T1000 (cell line): Measurements from ENCODE around the gene PTRHD1.
"Not testable (repeated sequence)": the region's sequence is repeated elsewhere in the genome, so short reads cannot be mapped to it uniquely, and the experiment has no call there.

Experiments
- DNase-seq: peaks from one replicate; lab custom pipeline; 2025; ENCODE audit warnings: mixed read lengths; lab: John Stamatoyannopoulos, UW

The PTRHD1 gene

DNA sequence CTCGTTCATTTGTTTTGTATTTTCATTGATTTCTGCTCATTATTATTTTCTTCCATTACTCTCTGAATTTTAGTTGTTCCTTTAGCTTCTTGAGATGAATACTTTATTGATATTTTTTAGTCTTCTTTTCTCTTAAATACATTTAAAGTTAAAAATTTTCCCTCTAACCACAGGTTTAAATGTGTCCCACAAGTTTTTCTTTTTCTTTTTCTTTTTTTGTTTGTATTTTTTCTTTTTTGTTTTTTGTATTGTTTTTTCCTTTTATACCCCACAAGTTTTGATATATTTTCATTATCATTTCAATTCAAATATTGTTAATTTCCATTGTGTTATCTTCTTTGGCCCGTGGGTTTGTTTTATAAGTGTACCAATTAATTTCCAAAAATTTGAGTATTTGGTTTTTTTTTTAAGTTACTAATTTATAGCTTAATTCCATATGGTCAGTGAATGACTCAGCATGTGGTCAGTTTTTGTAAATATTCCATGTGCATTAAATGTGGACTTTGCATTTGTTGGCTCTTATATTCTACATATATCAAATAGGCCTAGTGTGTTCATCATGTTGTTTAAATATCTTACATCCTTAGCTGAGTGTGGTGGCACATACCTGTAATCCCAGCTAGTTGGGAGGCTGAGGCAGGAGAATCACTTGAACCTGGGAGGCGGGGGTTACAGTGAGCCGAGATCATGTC is 16.3 kb upstream of the PTRHD1 start:
- DNase-seq, result no peak

DNA sequence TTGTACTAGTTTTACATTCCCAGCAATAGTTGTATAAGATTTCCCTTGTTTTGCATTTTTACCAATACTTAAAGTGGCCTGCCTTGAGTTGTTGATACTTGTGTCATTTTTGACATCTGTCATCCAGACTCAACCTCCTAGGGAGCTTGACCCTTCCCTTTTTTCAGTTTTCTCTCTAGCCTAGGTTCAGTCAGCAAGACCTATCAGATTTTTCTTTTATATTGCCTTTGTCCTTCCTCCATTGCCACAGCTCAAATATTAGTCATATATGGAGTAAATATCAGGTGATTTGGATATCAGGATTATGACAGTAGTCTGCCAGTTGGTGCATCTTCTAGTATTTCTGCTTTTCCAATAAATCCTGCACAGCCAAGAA is 13.5 kb upstream of the PTRHD1 start:
- DNase-seq, result no peak

DNA sequence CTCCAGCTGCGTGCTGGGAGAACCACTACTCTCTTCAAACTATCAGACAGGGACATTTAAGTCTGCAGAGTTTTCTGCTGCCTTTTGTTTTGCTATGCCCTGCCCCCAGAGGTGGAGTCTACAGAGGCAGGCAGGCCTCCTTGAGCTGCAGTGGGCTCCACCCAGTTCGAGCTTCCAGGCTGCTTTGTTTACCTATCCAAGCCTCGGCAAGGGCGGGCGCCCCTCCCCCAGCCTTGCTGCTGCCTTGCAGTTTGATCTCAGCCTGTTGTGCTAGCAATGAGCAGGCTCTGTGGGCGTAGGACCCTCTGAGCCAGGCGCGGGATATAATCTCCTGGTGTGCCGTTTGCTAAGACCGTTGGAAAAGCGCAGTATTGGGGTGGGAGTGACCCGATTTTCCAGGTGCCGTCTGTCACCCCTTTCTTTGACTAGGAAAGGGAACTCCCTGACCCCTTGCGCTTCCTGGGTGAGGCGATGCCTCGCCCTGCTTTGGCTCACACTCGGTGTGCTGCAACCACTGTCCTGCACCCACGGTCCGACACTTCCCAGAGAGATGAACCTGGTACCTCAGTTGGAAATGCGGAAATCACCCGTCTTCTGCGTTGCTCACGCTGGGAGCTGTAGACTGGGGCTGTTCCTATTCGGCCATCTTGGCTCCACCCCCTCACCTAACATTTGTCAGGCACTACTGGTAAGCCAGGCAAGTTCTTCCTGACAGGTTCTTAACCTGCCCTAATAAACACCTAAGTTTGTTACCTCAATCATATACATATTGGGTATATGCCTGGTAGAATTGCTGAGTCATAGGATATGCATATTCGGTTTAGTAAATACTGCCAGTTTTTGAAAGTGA is 12.8 kb upstream of the PTRHD1 start:
- DNase-seq, result not testable (repeated sequence)

DNA sequence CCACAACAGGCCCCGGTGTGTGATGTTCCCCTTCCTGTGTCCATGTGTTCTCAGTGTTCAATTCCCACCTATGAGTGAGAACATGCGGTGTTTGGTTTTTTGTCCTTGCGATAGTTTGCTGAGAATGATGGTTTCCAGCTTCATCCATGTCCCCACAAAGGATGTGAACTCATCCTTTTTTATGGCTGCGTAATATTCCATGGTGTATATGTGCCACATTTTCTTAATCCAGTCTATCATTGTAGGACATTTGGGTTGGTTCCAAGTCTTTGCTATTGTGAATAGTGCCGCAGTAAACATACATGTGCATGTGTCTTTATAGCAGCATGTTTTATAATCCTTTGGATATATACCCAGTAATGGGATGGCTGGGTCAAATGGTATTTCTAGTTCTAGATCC is 7.3 kb upstream of the PTRHD1 start:
- DNase-seq, result not testable (repeated sequence)

DNA sequence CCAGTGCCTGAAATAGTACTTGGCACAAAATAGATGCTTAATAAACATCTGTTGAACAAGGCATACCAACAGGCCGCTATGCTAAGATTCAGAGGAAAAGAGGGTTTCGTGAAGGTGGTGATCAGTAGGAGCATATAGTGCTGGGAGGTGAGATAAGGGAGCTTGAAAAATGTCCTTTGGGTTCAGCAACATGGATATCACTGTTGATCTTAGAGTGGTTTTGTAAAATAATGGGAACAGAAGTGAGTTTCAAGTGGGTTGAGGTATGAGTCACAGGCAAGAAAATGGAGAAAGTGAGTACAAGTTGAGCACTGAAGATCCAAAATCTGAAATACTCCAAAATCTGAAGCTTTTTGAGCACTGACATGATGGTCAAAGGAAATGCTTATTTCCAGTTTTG is 4.5 kb upstream of the PTRHD1 start:
- no peak for DNase-seq

DNA sequence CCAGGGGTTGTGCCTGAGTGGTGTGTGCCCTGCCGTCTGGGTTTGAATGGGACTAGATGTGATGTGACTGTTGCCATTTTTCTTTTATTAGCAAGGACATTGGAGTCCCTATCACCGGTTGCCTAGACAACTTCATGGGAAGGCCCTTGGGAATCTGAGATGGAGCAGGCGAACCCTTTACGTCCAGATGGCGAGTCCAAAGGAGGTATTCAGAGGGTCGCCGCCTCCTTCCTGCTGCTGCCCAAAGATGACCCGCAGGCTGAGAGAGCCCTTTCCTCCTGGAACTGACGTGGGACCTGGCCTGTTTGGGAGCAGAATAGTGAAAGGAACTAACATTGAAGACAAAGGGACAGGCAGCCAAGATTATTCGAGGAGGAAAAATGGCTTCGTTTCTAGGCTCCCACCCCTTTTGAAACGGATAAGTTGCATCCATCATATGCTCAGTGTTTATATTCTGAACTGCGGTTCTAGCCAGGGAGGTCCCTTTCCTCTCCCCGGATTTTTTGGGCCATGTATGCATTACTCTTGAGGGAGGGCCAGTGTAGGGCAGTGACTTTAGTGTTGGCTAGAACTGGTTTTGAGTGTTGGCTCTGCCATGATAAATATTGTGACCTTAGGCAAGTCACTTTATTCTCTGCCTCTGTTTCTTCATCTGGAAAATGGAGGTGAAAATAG is 707 bp upstream of the PTRHD1 start:
- DNase-seq, result no peak

DNA sequence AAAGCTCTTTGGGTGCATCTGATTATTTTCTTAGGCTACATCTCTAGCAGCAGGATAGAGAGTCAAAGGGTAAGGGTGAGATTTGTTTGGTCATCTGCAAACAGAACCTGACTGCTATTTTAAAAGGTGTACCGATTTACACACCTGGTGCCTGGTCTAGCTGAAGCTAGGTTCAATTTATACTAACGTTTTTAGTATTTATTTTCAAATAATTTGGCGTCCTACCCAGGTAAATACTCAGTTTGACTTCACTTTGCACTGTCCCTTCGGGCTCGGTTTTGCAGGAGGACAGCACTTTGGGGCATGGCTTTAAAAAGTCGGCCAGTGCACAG is 683 bp downstream of the PTRHD1 start:
- no peak for DNase-seq

DNA sequence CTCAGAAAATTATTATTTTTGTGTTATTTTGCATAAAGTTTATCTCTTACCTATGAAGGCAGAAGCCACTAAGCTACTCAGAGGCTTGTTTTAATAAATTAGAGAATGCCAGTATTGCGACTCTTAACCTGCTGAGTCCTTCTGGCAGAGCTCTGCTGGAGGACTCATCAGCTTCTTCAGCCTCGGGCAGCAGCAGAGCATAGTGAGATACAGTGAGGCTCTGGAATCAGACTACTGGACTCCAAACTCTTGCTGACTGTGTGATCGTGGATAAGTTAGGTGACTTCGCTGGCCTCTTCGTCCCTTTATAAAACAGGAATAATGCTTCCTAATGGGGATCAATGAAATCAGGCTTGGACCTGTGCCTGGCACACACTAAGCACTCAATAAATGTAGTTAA is 1.7 kb downstream of the PTRHD1 start:
- no peak for DNase-seq

DNA sequence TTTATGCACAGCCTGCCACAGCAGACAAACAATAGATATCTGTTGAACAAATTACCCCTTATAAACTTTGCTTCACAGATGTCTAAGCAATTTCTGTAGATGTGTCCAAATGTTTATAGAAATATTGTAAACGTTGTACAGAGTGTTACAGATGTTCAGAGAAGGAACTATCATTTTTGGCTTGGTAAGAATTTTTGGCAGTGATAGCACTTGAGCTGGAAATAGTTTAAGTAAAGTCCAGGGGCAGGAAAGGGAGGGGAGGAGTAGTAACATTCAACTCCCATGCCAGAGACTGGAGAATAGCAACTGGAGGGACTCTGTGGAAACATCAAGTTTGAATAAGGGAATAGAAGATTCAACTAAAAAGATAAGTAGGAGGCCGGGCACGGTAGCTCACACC is 4.4 kb downstream of the PTRHD1 start:
- no peak for DNase-seq

DNA sequence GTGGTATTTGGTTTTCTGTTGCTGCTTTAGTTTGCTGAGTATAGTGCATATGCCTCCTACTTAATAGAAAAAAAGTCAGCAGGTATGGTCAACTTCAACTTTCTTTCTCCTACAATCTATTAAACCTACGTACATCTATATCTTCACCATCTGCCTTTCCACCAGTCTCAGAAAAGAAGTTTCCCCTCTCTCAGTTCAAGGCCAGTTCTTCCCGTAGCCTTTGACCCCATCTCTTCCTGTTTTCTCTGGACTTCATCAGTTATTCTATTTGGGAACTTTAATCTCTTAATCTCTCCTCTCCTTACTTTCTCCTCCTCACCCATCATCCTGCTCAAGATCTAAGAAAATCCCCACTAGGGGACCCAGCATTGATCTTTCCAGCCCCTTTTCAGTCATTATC is 5.7 kb downstream of the PTRHD1 start:
- no peak for DNase-seq

DNA sequence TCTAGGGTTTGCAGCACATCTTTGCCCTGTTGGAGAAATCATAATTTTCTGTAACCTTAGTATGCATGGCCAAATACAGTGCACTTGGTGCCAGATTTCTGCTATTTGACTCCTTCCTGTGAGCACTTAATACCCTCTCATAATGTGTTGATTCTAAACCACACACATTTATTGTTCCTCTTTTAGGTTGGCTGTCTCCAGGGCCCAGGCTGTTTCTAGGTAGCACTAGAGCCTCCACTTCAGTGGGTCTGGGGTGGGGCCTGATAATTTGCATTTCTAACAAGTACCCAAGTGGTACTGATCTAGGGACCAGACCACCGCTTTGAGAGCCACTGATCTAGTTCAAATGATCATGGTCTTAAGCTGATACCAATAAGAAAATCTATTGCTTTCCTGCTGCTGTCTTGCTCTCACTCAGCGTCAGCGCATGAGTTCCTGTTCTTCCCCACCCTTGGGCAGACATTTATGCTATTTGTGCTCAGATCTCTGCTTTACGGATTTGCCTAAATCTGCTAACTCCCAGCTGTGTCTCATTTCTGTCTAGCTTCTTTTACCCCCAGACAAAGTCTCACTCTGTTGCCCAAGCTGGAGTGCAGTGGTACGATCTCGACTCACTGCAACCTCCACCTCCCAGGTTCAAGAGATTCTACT is 7.4 kb downstream of the PTRHD1 start:
- no peak for DNase-seq

DNA sequence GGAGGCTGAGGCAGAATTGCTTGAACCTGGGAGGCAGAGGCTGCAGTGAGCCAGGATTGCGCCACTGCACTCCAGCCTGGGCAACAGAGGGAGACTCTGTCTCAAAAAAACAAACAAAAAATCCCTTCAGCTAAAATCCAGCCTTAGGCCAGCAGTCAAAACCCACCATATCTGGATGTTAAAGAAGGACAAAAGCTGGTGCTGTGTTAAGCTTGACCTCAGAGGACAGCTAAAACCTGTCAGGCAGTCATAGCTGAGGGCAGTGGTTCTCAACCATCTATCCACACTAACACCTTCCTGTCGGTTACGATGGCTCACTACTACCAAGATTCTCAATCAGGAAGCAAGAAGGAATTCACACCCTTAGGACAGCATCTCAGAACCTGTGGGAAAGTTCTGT is 9.6 kb downstream of the PTRHD1 start:
- no peak for DNase-seq

DNA sequence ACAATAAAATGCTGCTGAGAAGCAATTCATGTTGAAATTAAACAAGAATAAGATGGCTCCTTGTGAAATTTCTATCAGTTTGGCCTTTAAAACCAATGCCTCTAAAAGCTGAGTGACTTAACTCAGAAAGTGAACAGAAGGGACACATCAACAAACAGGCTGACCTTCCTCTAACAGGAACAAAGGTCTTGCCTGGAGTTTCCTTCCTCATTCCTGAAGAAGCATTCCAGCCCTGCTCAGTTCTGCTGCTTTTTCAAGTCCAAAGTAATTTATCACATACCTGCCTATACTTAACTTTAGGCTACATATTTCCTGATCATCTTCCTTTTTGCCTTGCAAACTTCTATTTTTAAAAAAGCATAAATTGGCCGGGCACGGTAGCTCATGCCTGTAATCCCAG is 14.1 kb downstream of the PTRHD1 start:
- DNase-seq, result no peak

DNA sequence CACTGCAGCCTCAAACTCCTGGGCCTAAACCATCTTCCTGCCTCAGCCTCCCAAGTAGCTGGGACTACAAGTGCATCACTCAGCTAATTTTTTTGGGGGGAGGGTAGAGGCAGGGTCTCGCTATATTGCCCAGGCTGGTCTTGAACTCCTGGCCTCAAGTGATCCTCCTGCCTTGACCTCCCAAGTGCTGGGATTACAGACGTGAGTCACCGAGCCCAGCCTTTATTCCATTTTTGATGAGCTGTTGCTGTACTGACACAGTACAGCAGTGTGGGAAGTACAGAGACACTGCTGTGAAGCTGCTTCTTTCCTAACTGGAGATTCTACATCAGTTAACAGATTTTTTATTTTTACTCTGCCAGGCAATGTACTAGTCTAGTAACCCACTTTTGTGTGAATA is 18.8 kb downstream of the PTRHD1 start:
- no peak for DNase-seq

DNA sequence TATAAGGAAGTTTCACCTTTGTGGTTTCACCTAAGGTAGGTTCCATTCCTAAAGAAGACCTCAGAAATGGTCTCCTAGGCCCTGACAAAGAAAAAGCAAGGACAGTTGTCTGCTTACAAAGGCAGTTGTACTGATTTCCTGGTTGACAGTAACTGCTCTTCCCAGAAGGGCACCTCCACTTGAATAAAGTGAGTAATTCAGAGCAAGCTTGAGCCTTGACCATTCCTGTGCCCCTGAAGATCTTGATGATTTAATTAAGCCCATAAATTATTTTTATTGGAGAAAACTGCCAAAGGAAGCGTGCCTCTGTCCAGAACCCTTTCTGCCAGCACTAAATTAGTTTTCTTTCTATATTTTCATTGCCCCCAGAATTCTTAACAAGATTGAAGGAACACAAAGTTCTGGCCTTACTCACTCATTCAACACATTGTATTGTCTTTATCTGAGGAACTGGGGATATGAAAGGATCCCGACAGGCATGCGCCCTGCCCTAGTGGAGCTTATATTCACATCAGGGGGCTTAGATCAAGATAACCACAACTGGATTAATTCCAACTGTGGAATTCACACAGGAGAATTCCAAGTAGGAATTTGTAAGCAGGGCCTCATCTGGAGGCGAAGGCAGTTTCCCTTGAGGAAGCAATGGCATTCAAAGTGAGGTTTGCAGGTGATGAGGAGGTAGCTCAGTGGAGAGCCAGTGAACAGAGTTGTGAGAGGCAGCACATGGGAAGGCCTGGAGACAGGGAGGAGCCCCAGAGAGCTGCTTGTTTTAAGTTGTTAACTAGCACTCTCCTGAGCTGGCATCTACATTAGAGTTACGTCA is 21.2 kb downstream of the PTRHD1 start:
- DNase-seq, result no peak

DNA sequence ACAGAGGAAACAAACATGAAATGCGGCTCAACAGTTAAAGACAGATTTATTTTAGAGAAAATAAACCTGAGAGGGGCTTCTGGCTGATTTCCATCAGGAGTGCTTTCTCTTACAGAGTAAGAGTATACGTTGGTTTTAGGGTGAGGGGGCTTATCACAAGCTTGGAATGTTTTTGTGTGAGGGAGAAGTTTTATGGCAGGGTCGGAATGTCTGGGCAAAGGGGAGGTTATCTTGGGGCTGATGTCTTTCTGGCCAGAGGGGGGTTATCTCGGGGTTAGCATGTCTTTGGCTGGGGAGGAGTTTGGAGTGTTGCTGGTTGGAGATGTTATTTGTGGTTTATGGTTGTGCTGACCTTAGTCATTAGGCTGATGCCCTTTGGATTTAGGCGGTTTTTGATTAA is 22.1 kb downstream of the PTRHD1 start:
- DNase-seq, result no peak

DNA sequence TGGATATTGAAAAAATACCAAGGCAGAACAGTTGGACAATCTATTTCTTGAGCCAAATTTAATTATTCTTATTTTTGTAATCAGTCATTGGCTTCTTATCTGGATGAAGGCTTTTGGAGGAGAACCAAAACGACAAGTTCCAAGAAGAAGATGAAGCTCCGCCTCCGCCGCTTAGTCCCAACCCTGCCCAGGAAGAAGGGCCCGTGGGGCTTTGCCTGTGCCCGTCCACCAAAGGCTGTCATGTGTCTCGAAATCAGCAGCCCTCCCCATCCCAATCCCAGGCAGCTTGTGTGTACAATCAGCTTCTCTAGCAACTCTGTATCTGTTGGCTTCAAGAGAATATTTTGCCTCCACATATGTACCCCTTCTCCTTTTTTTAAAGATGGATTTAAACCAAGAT is 24.6 kb downstream of the PTRHD1 start:
- DNase-seq, result no peak

DNA sequence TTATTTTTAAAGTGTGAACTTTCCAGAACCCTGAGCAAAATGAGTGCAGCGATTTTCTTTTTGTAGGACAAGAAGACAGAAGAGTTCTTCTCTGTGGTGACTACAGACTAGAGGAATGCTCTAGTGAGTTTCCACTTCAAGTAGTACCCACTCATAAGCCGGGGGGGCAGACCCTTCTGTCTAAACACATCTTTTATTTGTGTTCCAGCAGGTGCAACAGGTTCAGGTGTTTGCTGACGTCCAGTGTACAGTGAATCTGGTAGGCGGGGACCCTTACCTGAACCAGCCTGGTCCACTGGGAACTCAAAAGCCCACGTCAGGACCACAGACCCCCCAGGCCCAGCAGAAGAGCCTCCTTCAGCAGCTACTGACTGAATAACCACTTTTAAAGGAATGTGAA is 25.2 kb downstream of the PTRHD1 start:
- DNase-seq, result no peak

DNA sequence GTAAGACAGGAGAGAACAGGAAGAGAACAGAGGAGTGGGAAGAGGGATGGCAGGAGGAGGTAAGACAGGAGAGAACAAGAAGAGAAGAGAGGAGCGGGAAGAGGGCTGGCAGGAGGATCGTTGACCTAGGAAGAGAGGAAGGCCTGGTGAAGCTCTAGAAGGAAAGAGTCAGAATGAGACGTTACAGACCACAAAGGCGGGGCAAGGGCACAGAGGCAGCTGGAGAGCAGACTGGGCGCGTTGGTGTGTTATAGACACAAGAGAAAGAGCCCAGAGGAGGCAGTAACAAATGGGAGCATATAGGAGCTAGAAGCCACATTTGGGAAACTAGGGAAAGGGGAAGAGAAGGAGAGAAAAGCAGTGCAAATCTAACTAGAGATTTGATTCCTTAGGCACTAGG is 26.6 kb downstream of the PTRHD1 start:
- no peak for DNase-seq

DNA sequence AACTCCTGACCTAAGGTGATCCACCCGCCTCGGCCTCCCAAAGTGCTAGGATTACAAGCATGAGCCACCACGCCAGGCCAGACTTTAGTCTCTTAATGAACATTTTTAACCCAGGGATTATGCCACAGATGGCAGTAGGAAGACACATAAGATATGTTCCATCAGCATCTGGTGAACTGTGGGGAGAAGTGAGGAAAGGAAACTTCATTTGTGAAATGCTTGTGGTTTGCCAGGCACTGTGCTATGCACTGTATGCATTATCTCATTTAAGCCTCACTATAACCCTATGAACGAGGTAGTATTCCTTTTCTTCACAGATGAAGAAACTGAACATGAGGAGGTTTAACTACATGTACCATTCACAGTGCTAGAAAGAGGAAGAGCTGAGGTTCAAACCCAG is 29.3 kb downstream of the PTRHD1 start:
- no peak for DNase-seq

DNA sequence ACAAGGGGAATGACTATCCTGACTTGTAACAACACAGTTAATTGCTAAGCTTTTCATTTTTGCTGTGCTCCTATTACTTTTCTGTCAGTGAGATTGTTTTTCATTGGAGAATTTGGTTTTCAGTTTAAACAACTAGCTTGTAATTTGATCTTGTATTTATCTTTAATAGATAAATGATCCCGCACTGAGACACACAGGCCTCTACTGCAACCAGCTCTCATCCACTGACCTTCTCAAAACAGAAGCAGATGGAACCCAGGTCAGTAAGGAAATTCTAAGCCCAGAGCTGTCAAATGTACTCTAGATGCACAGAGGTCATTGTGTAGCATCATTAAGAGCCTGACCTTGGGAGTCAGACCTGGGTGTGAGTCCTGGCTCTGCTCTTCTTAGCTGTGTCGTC is 30.7 kb downstream of the PTRHD1 start:
- DNase-seq, result no peak

DNA sequence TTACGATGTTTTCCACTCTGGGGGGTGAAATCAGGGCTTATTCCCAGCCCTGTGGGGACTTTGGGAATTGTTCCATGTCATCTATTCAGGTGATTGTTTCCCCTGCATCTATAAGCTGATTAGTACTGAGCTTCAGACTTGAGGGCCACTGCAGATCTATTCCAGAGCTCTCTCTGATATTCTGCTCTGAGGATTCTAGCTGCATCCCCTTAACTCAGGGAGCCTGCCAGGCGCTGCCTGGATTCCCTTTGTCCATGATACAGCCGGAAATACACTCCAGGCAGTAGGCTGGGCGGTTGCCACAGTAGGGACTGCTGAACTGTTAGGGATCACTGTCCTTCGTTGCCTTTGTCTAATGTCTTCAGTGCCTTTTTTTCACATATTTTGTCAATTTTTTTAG is 31.3 kb downstream of the PTRHD1 start:
- no peak for DNase-seq
